Ishikawa (cell line): ENCODE measurements around the gene PIPOX.

Source experiments
- CEBPB ChIP-seq: IDR thresholded peaks from 2 replicates; pipeline ENCODE4 v1.6.1; 2012
- CREB1 ChIP-seq: IDR thresholded peaks from 2 replicates; pipeline ENCODE4 v1.6.1; 2012; ENCODE audit warnings: low read depth
- EGR1 ChIP-seq: IDR thresholded peaks from 2 replicates; pipeline ENCODE4 v1.6.1; 2012
- EP300 ChIP-seq: IDR thresholded peaks from 2 replicates; pipeline ENCODE4 v1.6.1; 2012; ENCODE audit warnings: borderline replicate concordance
- FOXM1 ChIP-seq: IDR thresholded peaks from 2 replicates; pipeline ENCODE4 v1.6.1; 2012; ENCODE audit warnings: low read depth, borderline replicate concordance
- MAX ChIP-seq: IDR thresholded peaks from 2 replicates; pipeline ENCODE4 v1.6.1; 2012
- NFIC ChIP-seq: IDR thresholded peaks from 2 replicates; pipeline ENCODE4 v1.6.1; 2012
- RAD21 ChIP-seq: IDR thresholded peaks from 2 replicates; pipeline ENCODE4 v1.6.1; 2012; ENCODE audit warnings: low read depth
- REST ChIP-seq: IDR thresholded peaks from 2 replicates; pipeline ENCODE4 v1.6.1; 2012; ENCODE audit warnings: low read depth, mild to moderate bottlenecking
- TAF1 ChIP-seq: IDR thresholded peaks from 2 replicates; pipeline ENCODE4 v1.6.1; 2012; ENCODE audit warnings: low read depth, mild to moderate bottlenecking
- TCF12 ChIP-seq: IDR thresholded peaks from 2 replicates; pipeline ENCODE4 v1.6.1; 2012; ENCODE audit warnings: low read depth
- TEAD4 ChIP-seq: IDR thresholded peaks from 2 replicates; pipeline ENCODE4 v1.6.1; 2012
- USF1 ChIP-seq: IDR thresholded peaks from 2 replicates; pipeline ENCODE4 v1.6.1; 2012
- YY1 ChIP-seq: IDR thresholded peaks from 2 replicates; pipeline ENCODE4 v1.6.1; 2012; ENCODE audit warnings: low read depth
- ZBTB7A ChIP-seq: IDR thresholded peaks from 2 replicates; pipeline ENCODE4 v1.6.1; 2012; ENCODE audit warnings: low read depth

PIPOX gene

GRCh38 chr17:29016345-29017210 is 26.4 kb upstream of the PIPOX start:
- TF ChIP-seq MAX = no peak
- TF ChIP-seq RAD21 = no peak
- no peak for TF ChIP-seq FOXM1
- no peak for TF ChIP-seq CEBPB
- no peak for TF ChIP-seq EP300
- TF ChIP-seq TCF12 = no peak
- TF ChIP-seq REST = no peak

GRCh38 chr17:29018788-29019474 is 24.0 kb upstream of the PIPOX start:
- no peak for TF ChIP-seq ZBTB7A
- no peak for TF ChIP-seq TCF12
- TF ChIP-seq TAF1 = no peak
- no peak for TF ChIP-seq CREB1
- no peak for TF ChIP-seq TEAD4

- TF ChIP-seq USF1 = no peak
- no peak for TF ChIP-seq EP300
- no peak for TF ChIP-seq TEAD4
- TF ChIP-seq TCF12 = no peak
- TF ChIP-seq RAD21 = no peak
- no peak for TF ChIP-seq FOXM1
These were observed 23.3 kb upstream of the PIPOX start for GRCh38 chr17:29019475-29020181.

- TF ChIP-seq MAX = no peak
- no peak for TF ChIP-seq TEAD4
- no peak for TF ChIP-seq TCF12
- TF ChIP-seq RAD21 = no peak
These were observed 22.4 kb upstream of the PIPOX start for GRCh38 chr17:29020576-29020975.

- no peak for TF ChIP-seq YY1
- TF ChIP-seq CEBPB = no peak
- TF ChIP-seq FOXM1 = no peak
- no peak for TF ChIP-seq CREB1
- no peak for TF ChIP-seq EGR1
- no peak for TF ChIP-seq NFIC
These were observed 21.7 kb upstream of the PIPOX start for GRCh38 chr17:29021226-29021625.

GRCh38 chr17:29022074-29022473 is 20.9 kb upstream of the PIPOX start:
- TF ChIP-seq TCF12 (no peak), TAF1 (no peak), NFIC (no peak)

- no peak for TF ChIP-seq TCF12
- no peak for TF ChIP-seq ZBTB7A
- TF ChIP-seq EP300 = no peak
- no peak for TF ChIP-seq RAD21
- no peak for TF ChIP-seq NFIC
These were observed 18.5 kb upstream of the PIPOX start for GRCh38 chr17:29024316-29024952.

- TF ChIP-seq USF1 (no peak), TAF1 (no peak), EGR1 (no peak), EP300 (no peak), RAD21 (no peak), MAX (no peak), ZBTB7A (no peak), REST (no peak), TCF12 (no peak), CEBPB (no peak), FOXM1 (no peak), YY1 (no peak)
These were observed 11.5 kb upstream of the PIPOX start for GRCh38 chr17:29031488-29031887.
